Endothelial cell (in vitro differentiated cells): ENCODE data around the gene CBX7. TPM values are rescaled to one million over a fixed set of nuclear protein-coding genes. Genes with fewer than 3 reads are reported as not detected.

Source experiments
- DNase-seq: peaks from one replicate; pipeline ENCODE4 v3.0.0; 2021; ENCODE audit warnings: low spot score
- H3K27ac Mint-ChIP-seq: one replicate; pipeline ENCODE4 v1.8.0; 2021; ENCODE audit warnings: mixed read lengths, inconsistent platforms; ENCODE audit not compliant: unreplicated experiment
- H3K27me3 Mint-ChIP-seq: one replicate; pipeline ENCODE4 v1.8.0; 2021; ENCODE audit warnings: mild to moderate bottlenecking, moderate library complexity, mixed read lengths, inconsistent platforms; ENCODE audit not compliant: unreplicated experiment
- H3K36me3 Mint-ChIP-seq: one replicate; pipeline ENCODE4 v1.8.0; 2021; ENCODE audit warnings: mild to moderate bottlenecking, low read depth, mixed read lengths, inconsistent platforms; ENCODE audit not compliant: unreplicated experiment
- H3K4me1 Mint-ChIP-seq: one replicate; pipeline ENCODE4 v1.8.0; 2021; ENCODE audit warnings: mild to moderate bottlenecking, mixed read lengths, inconsistent platforms; ENCODE audit not compliant: unreplicated experiment
- H3K4me3 Mint-ChIP-seq: one replicate; pipeline ENCODE4 v1.8.0; 2021; ENCODE audit warnings: mild to moderate bottlenecking, mixed read lengths, inconsistent platforms; ENCODE audit not compliant: unreplicated experiment
- H3K9me3 Mint-ChIP-seq: one replicate; pipeline ENCODE4 v1.8.0; 2021; ENCODE audit warnings: mixed read lengths, inconsistent platforms; ENCODE audit not compliant: unreplicated experiment
- CTCF ChIP-seq: fragments of 200-600 bp; sonication (generic); IDR thresholded peaks from one replicate; pipeline ENCODE4 v1.5.0; 2021; ENCODE audit warnings: antibody characterized with exemption; ENCODE audit not compliant: unreplicated experiment
- total RNA-seq: library from RNA; stranded (reverse); fragmentation: NEBNext Ultra II Directional; extraction: Animal tissue kit (Norgen Biotek cat#: 25700); gene quantifications from one replicate; pipeline ENCODE4 v1.2.1, GENCODE V29; 2021; ENCODE audit not compliant: unreplicated experiment

CBX7 gene
- total RNA-seq, 1 donor from 2014 or later = 3.5 TPM

GRCh38 chr22:39149915-39150847 is 2.3 kb downstream of the CBX7 start:
- DNase-seq = no peak

DNA sequence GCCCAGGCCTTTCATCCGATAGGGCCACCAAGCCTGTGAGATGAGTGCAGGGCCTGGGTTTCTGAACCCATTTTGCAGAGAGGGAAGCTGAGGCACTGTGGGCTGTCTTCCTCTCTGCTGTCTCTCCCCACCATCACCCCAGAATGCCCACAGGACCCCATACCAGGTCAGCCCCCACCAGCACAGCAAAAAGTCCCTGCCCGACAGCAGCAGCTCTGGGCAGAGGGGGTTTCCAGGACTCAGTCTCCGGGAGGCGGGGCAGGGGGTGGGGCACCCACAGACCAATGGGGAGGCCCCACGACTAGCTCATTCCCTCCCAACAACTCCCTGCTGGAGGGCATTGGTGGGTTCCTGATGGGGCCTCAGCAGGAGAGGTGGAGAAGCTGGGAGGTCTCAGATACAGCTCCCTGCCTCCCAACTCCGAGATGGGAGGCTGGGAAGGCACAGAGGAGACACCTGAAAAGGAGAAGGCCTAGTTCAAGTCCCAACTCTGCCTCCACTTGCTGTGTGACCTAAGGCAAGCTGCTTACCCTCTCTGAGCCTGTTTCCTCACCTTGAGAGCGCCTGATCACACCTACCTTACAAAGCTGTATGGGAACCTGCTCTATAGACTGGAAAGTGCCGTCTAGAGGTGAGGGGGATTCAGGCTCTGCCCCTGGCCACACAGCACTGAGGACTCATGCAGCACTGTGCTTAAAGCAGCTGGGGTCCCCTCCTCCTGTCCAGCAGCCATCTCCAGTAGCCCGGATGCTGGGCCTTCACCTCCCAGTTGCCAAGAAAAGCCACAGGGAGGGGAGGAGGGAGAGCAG is 3.5 kb downstream of the CBX7 start:
- H3K9me3 Mint-ChIP-seq = no peaks in the 10 kb centered on the region
- H3K4me1 Mint-ChIP-seq = peaks cover 3% of the 10 kb centered on the region
- H3K4me3 Mint-ChIP-seq = no peak overlapping the region
- H3K36me3 Mint-ChIP-seq = peaks cover 4% of the 10 kb centered on the region
- H3K27me3 Mint-ChIP-seq = peaks cover 8% of the 10 kb centered on the region
- TF ChIP-seq CTCF = no peak
- no peak for DNase-seq
- no peak overlapping the region for H3K27ac Mint-ChIP-seq

More at GRCh38 chr22:39149915-39150847, 2.3 kb downstream of the CBX7 start:
- H3K9me3 Mint-ChIP-seq = no peaks in the 10 kb centered on the region
- H3K4me1 Mint-ChIP-seq = peaks cover 3% of the 10 kb centered on the region
- no peak overlapping the region for H3K27ac Mint-ChIP-seq
- H3K27me3 Mint-ChIP-seq = peaks cover 9% of the 10 kb centered on the region
- H3K36me3 Mint-ChIP-seq = peaks cover 4% of the 10 kb centered on the region
- no peak for TF ChIP-seq CTCF
- H3K4me3 Mint-ChIP-seq = no peak overlapping the region

DNA sequence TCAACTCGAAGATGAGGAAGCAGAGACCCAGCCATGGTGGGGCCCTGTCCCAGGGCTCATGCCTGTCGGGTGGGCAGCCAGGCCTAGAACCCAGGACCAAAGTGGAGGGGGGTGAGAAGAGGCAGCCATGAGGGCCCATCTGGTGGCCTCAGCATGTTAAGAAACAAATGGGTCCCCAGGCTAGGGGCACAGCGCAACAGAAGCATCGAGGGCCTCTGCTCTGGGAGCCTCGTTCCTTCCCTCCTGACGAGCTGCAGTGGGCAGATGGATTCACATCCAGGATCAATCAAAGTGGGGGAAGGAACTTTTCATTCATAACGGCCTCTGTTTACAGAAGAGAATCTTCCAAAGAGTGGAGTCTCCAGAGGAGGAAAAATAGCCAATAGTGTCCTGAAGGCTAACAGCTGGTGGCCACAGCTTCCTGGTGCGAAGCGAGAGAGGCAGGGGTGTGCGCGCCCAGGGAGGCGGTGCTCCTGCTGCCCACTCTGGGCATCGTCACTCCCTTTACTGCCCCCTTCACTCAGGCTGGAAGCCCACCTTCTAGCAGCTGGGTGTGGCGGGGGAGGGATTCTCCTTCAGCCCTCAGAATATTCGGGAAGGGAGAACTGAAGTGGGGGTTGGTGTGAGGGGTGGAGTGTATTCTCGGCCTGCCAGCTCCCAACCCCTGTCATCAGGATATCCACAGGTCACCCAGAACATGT is 4.3 kb downstream of the CBX7 start:
- Mint-ChIP-seq H3K4me1 (no peaks in the 10 kb centered on the region), H3K4me3 (no peak overlapping the region), H3K36me3 (no peaks in the 10 kb centered on the region), H3K27me3 (peaks cover 8% of the 10 kb centered on the region), H3K9me3 (no peaks in the 10 kb centered on the region), H3K27ac (no peak overlapping the region)
- no peak for TF ChIP-seq CTCF
- no peak for DNase-seq

- Mint-ChIP-seq H3K36me3 (no peaks in the 10 kb centered on the region), H3K4me3 (no peak overlapping the region), H3K27me3 (peaks cover 8% of the 10 kb centered on the region), H3K4me1 (no peaks in the 10 kb centered on the region), H3K27ac (no peak overlapping the region), H3K9me3 (no peaks in the 10 kb centered on the region)
- no peak for DNase-seq
- no peak for TF ChIP-seq CTCF
Observed at GRCh38 chr22:39147335-39148025, 5.0 kb downstream of the CBX7 start.
